ENCODE measurements around the gene ELFN1. TPM values are rescaled to one million over a fixed set of nuclear protein-coding genes. Genes with fewer than 3 reads are reported as not detected.

Gene ELFN1
- total and polyA plus RNA-seq, 2 donors (not counting 3 experiments of a cell fraction or from before 2014, with no cell fraction given) = 0.37 to 1.0 TPM

- FAIRE-seq = no peak
- Histone ChIP-seq H3K4me1 (ENCODE audit: control insufficient read depth, extremely low read depth, insufficient read depth, low read length) (no peaks in the 10 kb centered on the region), H3K9me1 (replicated peaks; ENCODE audit: control insufficient read depth, extremely low read depth, insufficient read depth, low read length) (no peaks in the 10 kb centered on the region), H3K4me3 (replicated peaks in 1 of 3; ENCODE audit: insufficient read depth in 1 of 3, low read depth in 1 of 3, low read length in 3 of 3) (no peak overlapping the region), H3K9ac (replicated peaks; ENCODE audit: extremely low read depth, insufficient read depth, low read length) (no peak overlapping the region), H3K36me3 (ENCODE audit: control insufficient read depth in 2 of 2, extremely low read depth in 1 of 2, insufficient read depth in 2 of 2, low read length in 2 of 2) (no peaks in the 10 kb centered on the region), H3K27me3 (ENCODE audit: control insufficient read depth in 2 of 2, insufficient read depth in 2 of 2, low read length in 2 of 2) (peaks cover 0 to 3% of the 10 kb centered on the region in 2 experiments), H3K9me3 (replicated peaks; ENCODE audit: control insufficient read depth, insufficient read depth, low read length) (no peaks in the 10 kb centered on the region), H4K20me1 (replicated peaks; ENCODE audit: control insufficient read depth, extremely low read depth, insufficient read depth, low read length) (no peaks in the 10 kb centered on the region), H3K79me2 (ENCODE audit: control insufficient read depth, insufficient read depth, low read length) (no peaks in the 10 kb centered on the region), H2AFZ (ENCODE audit: low read depth, low read length) (no peak overlapping the region), H3K4me2 (ENCODE audit: insufficient read depth, low read length) (no peak overlapping the region), H3K27ac (ENCODE audit: insufficient read depth, low read depth, low read length) (no peak overlapping the region)
- POLR2A ChIA-PET = no interaction called here
- BruUV-seq (replicated peaks) = no TSS peak
- no peak for TF ChIP-seq POLR2A (IDR thresholded peaks at IDR 0.05; ENCODE audit: low read depth, low read length)
- no peak for TF ChIP-seq POLR2AphosphoS5 (IDR thresholded peaks at IDR 0.05; ENCODE audit: insufficient read depth, low read depth, low read length)
- no peak for TF ChIP-seq CTCF (IDR thresholded peaks at IDR 0.05; ENCODE audit: extremely low read depth in 1 of 2, insufficient read depth in 1 of 2, low read depth in 1 of 2, low read length in 2 of 2)
- TF ChIP-seq EZH2 (IDR thresholded peaks at IDR 0.05; ENCODE audit: borderline replicate concordance, low read depth, low read length, severe bottlenecking) = no peak
- no peak for TF ChIP-seq MYC (IDR thresholded peaks at IDR 0.05; ENCODE audit: low read depth, low read length)
- CTCF ChIA-PET = no interaction called here
- no peak for DNase-seq (ENCODE audit: low read depth, low spot score)
- intact Hi-C loops (cut with micrococcal nuclease) (no loop called here), dilution Hi-C loops (cut with MboI; ENCODE audit: extremely low pct_ligation_motif_present, low sequenced_read_pairs) (no loop called here)
These were observed 78.7 kb downstream of the ELFN1 start for GRCh38 chr7:1748839-1749173.

GRCh38 chr7:1749351-1749863 is 79.3 kb downstream of the ELFN1 start:
- peaks cover 0 to 3% of the 10 kb centered on the region in 2 experiments for H3K27me3 ChIP-seq (ENCODE audit: control insufficient read depth in 2 of 2, insufficient read depth in 2 of 2, low read length in 2 of 2)
- no TSS peak for BruUV-seq (replicated peaks)
- no peaks in the 10 kb centered on the region for H3K4me1 ChIP-seq (ENCODE audit: control insufficient read depth, extremely low read depth, insufficient read depth, low read length)
- no peaks in the 10 kb centered on the region for H3K79me2 ChIP-seq (ENCODE audit: control insufficient read depth, insufficient read depth, low read length)
- no peak overlapping the region for H3K4me2 ChIP-seq (ENCODE audit: insufficient read depth, low read length)
- no peaks in the 10 kb centered on the region for H3K36me3 ChIP-seq (ENCODE audit: control insufficient read depth in 2 of 2, extremely low read depth in 1 of 2, insufficient read depth in 2 of 2, low read length in 2 of 2)
- TF ChIP-seq CTCF (IDR thresholded peaks at IDR 0.05; ENCODE audit: extremely low read depth in 1 of 2, insufficient read depth in 1 of 2, low read depth in 1 of 2, low read length in 2 of 2) (no peak), FOS (IDR thresholded peaks at IDR 0.05; ENCODE audit: borderline replicate concordance, insufficient read depth, low read length) (no peak), MAX (IDR thresholded peaks at IDR 0.05; ENCODE audit: insufficient read depth, insufficient read length) (no peak), POLR2AphosphoS5 (IDR thresholded peaks at IDR 0.05; ENCODE audit: insufficient read depth, low read depth, low read length) (no peak), JUN (IDR thresholded peaks at IDR 0.05; ENCODE audit: borderline replicate concordance, insufficient read depth, insufficient read length, low read depth) (no peak)
- intact Hi-C loops (cut with micrococcal nuclease) (no loop called here), dilution Hi-C loops (cut with MboI; ENCODE audit: extremely low pct_ligation_motif_present, low sequenced_read_pairs) (no loop called here)
- H3K9ac ChIP-seq (replicated peaks; ENCODE audit: extremely low read depth, insufficient read depth, low read length) = no peak overlapping the region
- H3K9me3 ChIP-seq (replicated peaks; ENCODE audit: control insufficient read depth, insufficient read depth, low read length) = no peaks in the 10 kb centered on the region
- CTCF ChIA-PET = no interaction called here
- no peaks in the 10 kb centered on the region for H3K9me1 ChIP-seq (replicated peaks; ENCODE audit: control insufficient read depth, extremely low read depth, insufficient read depth, low read length)
- FAIRE-seq (no peak), DNase-seq (ENCODE audit: low read depth, low spot score) (no peak)
- H3K27ac ChIP-seq (ENCODE audit: insufficient read depth, low read depth, low read length) = no peak overlapping the region
- H4K20me1 ChIP-seq (replicated peaks; ENCODE audit: control insufficient read depth, extremely low read depth, insufficient read depth, low read length) = no peaks in the 10 kb centered on the region
- no peak overlapping the region for H2AFZ ChIP-seq (ENCODE audit: low read depth, low read length)
- no peak overlapping the region for H3K4me3 ChIP-seq (replicated peaks in 1 of 3; ENCODE audit: insufficient read depth in 1 of 3, low read depth in 1 of 3, low read length in 3 of 3)
- POLR2A ChIA-PET = no interaction called here

Data from endothelial cell of umbilical vein (primary cell).